DOHH2 (cell line): Measurements from ENCODE around the gene ZNF746.

ENCODE experiments used
- CTCF ChIP-seq: fragments of 200-600 bp; sonication (generic); IDR thresholded peaks from one replicate; pipeline ENCODE4 v1.5.1; 2014; ENCODE audit warnings: antibody characterized with exemption, mild to moderate bottlenecking, low read depth, low read length; ENCODE audit not compliant: poor library complexity, severe bottlenecking
- EZH2phosphoT487 ChIP-seq: fragments of 200-600 bp; sonication (generic); IDR thresholded peaks from 2 replicates; pipeline ENCODE4 v1.6.1; 2017; ENCODE audit warnings: borderline replicate concordance, mild to moderate bottlenecking, antibody characterized with exemption, low read length, moderate library complexity, mixed read lengths

- TF ChIP-seq CTCF, result no peak
- TF ChIP-seq EZH2phosphoT487, result no peak
Measured at GRCh38 chr7:149454750-149455149, 42.9 kb downstream of the ZNF746 start.
